ENCODE results near the gene NUMB. TPM values are rescaled to one million over a fixed set of nuclear protein-coding genes. Genes with fewer than 3 reads are reported as not detected.
A peak's percentile ranks its signal among the peaks of the same experiment; 100 is the strongest.

The NUMB gene
- total RNA-seq, 2 donors from 2014 or later, result 43.8 to 45.2 TPM

DNA sequence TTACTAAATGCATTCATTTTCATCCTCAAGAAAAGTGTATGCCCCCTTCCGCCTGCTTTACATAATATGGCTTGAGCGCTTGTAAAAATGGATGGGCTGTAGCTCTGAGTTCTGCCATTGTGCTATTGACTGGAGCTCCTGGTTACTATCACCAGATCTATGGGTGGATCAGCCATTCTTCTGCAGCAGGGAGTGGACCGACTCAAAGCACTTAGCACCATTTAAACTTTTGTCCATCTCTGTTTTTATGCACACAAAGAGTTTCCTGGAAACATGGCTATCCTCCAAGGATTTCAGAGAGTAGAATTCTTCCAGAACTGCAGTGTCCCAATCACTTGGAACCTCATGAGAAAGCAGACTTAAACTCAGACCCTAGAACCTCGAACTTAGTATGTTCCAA, 4.5 kb upstream of the NUMB start:
- Histone ChIP-seq H3K27ac (peak overlapping the region; percentile 66 to 89 (median 78)), H3K9me3 (no peaks in the 10 kb centered on the region), H3K27me3 (no peaks in the 10 kb centered on the region), H3K4me3 (no peak overlapping the region), H3K36me3 (replicated peaks in 1 of 2; ENCODE audit: insufficient read depth in 1 of 2, low read depth in 2 of 2) (no peaks in the 10 kb centered on the region), H3K4me1 (peaks cover 49% of the 10 kb centered on the region)
- DNase-seq (no peak), ATAC-seq (no peak)
- intact Hi-C loops (cut with DNase I), result no loop called here
- TF ChIP-seq POLR2A (IDR thresholded peaks at IDR 0.05) (no peak), CTCF (IDR thresholded peaks at IDR 0.05) (no peak)
- WGBS, 2 donors, result 30 to 32% methylated on average over 4 of the region's 4 CpGs

GRCh38 chr14:73462048-73462715, 3.8 kb upstream of the NUMB start:
- TF ChIP-seq POLR2A (IDR thresholded peaks at IDR 0.05) (peak in 2 of 3 donors; percentile 60 to 69), CTCF (IDR thresholded peaks at IDR 0.05) (peak in 1 of 7 experiments; percentile 7)
- intact Hi-C loops (cut with DNase I), result no loop called here
- no peaks in the 10 kb centered on the region for H3K27me3 ChIP-seq
- H3K27ac ChIP-seq, result peak overlapping the region; percentile 71 to 89 (median 82)
- peaks cover 49% of the 10 kb centered on the region for H3K4me1 ChIP-seq
- H3K9me3 ChIP-seq, result no peaks in the 10 kb centered on the region
- no peaks in the 10 kb centered on the region for H3K36me3 ChIP-seq (replicated peaks in 1 of 2; ENCODE audit: insufficient read depth in 1 of 2, low read depth in 2 of 2)
- ATAC-seq (peak; percentile 74), DNase-seq (peak; percentile 93 to 98 (median 96))
- WGBS, 2 donors, result 8 to 13% methylated on average over 6 of the region's 6 CpGs
- H3K4me3 ChIP-seq, result no peak overlapping the region

GRCh38 chr14:73461478-73462047, 3.2 kb upstream of the NUMB start:
- DNase-seq, result peak in 1 of 4 donors; percentile 26
- Histone ChIP-seq H3K4me3 (no peak overlapping the region), H3K27me3 (no peaks in the 10 kb centered on the region), H3K36me3 (replicated peaks in 1 of 2; ENCODE audit: insufficient read depth in 1 of 2, low read depth in 2 of 2) (no peaks in the 10 kb centered on the region), H3K9me3 (no peaks in the 10 kb centered on the region), H3K27ac (peak overlapping the region; percentile 71 to 89 (median 82)), H3K4me1 (peaks cover 55% of the 10 kb centered on the region)
- 9 to 15% methylated on average over 6 of the region's 6 CpGs for WGBS, 2 donors
- ATAC-seq, result no peak
- intact Hi-C loops (cut with DNase I), result no loop called here
- TF ChIP-seq POLR2A (IDR thresholded peaks at IDR 0.05), result no peak
- TF ChIP-seq CTCF (IDR thresholded peaks at IDR 0.05), result no peak

GRCh38 chr14:73460691-73461127, 2.4 kb upstream of the NUMB start:
- H3K4me1 ChIP-seq, result peaks cover 64% of the 10 kb centered on the region
- no peaks in the 10 kb centered on the region for H3K36me3 ChIP-seq (replicated peaks in 1 of 2; ENCODE audit: insufficient read depth in 1 of 2, low read depth in 2 of 2)
- TF ChIP-seq CTCF (IDR thresholded peaks at IDR 0.05) (no peak), POLR2A (IDR thresholded peaks at IDR 0.05) (no peak)
- H3K27me3 ChIP-seq, result no peaks in the 10 kb centered on the region
- peak overlapping the region in 3 of 4 donors; percentile 71 to 89 (median 85) for H3K27ac ChIP-seq
- H3K4me3 ChIP-seq, result no peak overlapping the region
- ATAC-seq (no peak), DNase-seq (no peak)
- intact Hi-C loops (cut with DNase I), result no loop called here
- 28 to 37% methylated on average over 2 of the region's 2 CpGs for WGBS, 2 donors
- no peaks in the 10 kb centered on the region for H3K9me3 ChIP-seq
